HepG2 (cell line): ENCODE data around the gene SAP25. TPM values are rescaled to one million over a fixed set of nuclear protein-coding genes. Genes with fewer than 3 reads are reported as not detected.

Experiments
- AKNA ChIP-seq: sonication (generic); formaldehyde crosslinking; IDR thresholded peaks from 2 replicates; pipeline ENCODE4 v1.4.0; 2020; ENCODE audit warnings: missing genetic modification reagents, borderline replicate concordance
- HIVEP1 ChIP-seq: sonication (generic); formaldehyde crosslinking; IDR thresholded peaks from 2 replicates; pipeline ENCODE4 v1.4.0; 2020; ENCODE audit warnings: mild to moderate bottlenecking, missing genetic modification reagents
- JUNB ChIP-seq: sonication (generic); formaldehyde crosslinking; IDR thresholded peaks from 2 replicates; pipeline ENCODE4 v1.8.0; 2022; ENCODE audit warnings: missing genetic modification reagents, mild to moderate bottlenecking, borderline replicate concordance
- KDM5A ChIP-seq: fragments of 200-600 bp; sonication (generic); IDR thresholded peaks from 2 replicates; pipeline ENCODE4 v1.7.0; 2018; ENCODE audit warnings: antibody characterized with exemption, mild to moderate bottlenecking, low read length, borderline replicate concordance
- KLF16 ChIP-seq, 2 experiments: sonication (generic) in 1 of 2; formaldehyde crosslinking in 1 of 2; IDR thresholded peaks; 2 replicates each; pipeline versions ENCODE4 v1.6.1 to v1.8.0; 2016 to 2023; ENCODE audit warnings: missing genetic modification reagents in 2 of 2, missing compliant biosample characterization in 1 of 2
- MTA1 ChIP-seq: sonication (generic); formaldehyde crosslinking; IDR thresholded peaks from 2 replicates; pipeline ENCODE4 v1.4.0; 2020; ENCODE audit warnings: missing genetic modification reagents, mild to moderate bottlenecking, borderline replicate concordance
- NFE2 ChIP-seq: sonication (generic); formaldehyde crosslinking; IDR thresholded peaks from 2 replicates; pipeline ENCODE4 v1.4.0; 2020; ENCODE audit warnings: missing genetic modification reagents
- PBX2 ChIP-seq: IDR thresholded peaks from 2 replicates; pipeline ENCODE4 v1.6.1; 2016; ENCODE audit warnings: control low read depth
- TBX3 ChIP-seq: fragments of 450-650 bp; IDR thresholded peaks from 2 replicates; pipeline ENCODE4 v1.6.1; 2017; ENCODE audit warnings: antibody characterized with exemption, mild to moderate bottlenecking, inconsistent platforms, borderline replicate concordance
- TSC22D2 ChIP-seq: sonication (generic); formaldehyde crosslinking; IDR thresholded peaks from 2 replicates; pipeline ENCODE4 v1.5.1; 2020; ENCODE audit warnings: missing genetic modification reagents, mild to moderate bottlenecking, borderline replicate concordance
- ZFP36L1 ChIP-seq: sonication (generic); formaldehyde crosslinking; IDR thresholded peaks from 2 replicates; pipeline ENCODE4 v1.8.0; 2022; ENCODE audit warnings: mild to moderate bottlenecking, missing genetic modification reagents, moderate library complexity
- ZFP37 ChIP-seq: sonication (generic); formaldehyde crosslinking; IDR thresholded peaks from 2 replicates; pipeline ENCODE4 v1.4.0; 2020; ENCODE audit warnings: missing genetic modification reagents, borderline replicate concordance
- ZNF414 ChIP-seq: sonication (generic); formaldehyde crosslinking; IDR thresholded peaks from 2 replicates; pipeline ENCODE4 v1.5.0; 2020; ENCODE audit warnings: missing genetic modification reagents
- ZNF431 ChIP-seq: sonication (generic); formaldehyde crosslinking; IDR thresholded peaks from 2 replicates; pipeline ENCODE4 v1.9.0; 2022; ENCODE audit warnings: missing genetic modification reagents, low read depth, mild to moderate bottlenecking, borderline replicate concordance
- ZNF513 ChIP-seq: sonication (generic); formaldehyde crosslinking; conservative IDR thresholded peaks from 2 replicates; pipeline ENCODE4 v1.5.0; 2020; ENCODE audit warnings: missing genetic modification reagents
- ZNF547 ChIP-seq: sonication (generic); formaldehyde crosslinking; IDR thresholded peaks from 2 replicates; pipeline ENCODE4 v1.5.1; 2020; ENCODE audit warnings: mild to moderate bottlenecking, missing genetic modification reagents
- ZNF724P ChIP-seq: sonication (generic); formaldehyde crosslinking; IDR thresholded peaks from 2 replicates; pipeline ENCODE4 v1.8.0; 2022; ENCODE audit warnings: missing genetic modification reagents, borderline replicate concordance
- ZNF766 ChIP-seq: sonication (generic); formaldehyde crosslinking; IDR thresholded peaks from 2 replicates; pipeline ENCODE4 v1.5.0; 2020; ENCODE audit warnings: missing genetic modification reagents, borderline replicate concordance
- ZSCAN20 ChIP-seq: sonication (generic); formaldehyde crosslinking; IDR thresholded peaks from 2 replicates; pipeline ENCODE4 v1.4.0; 2020; ENCODE audit warnings: missing genetic modification reagents, mild to moderate bottlenecking, borderline replicate concordance
- polyA plus RNA-seq, 8 experiments: library from polyadenylated mRNA; depleted of rRNA in 3 of 8; stranded (reverse) in 7 of 8; unstranded in 1 of 8; fragments of >200 nt; fragmentation: Illumina TruSeq in 4 of 8; extraction: Trizol in 4 of 8; gene quantifications; 2 replicates each; pipeline versions ENCODE4 v1.2.1 to v1.2.3, GENCODE V29; 2011 to 2016; ENCODE audit warnings: low read depth in 4 of 8, missing spikeins in 1 of 8, mixed read lengths in 1 of 8; ENCODE audit not compliant: insufficient read depth in 1 of 8
- total RNA-seq, 5 experiments: library from RNA; depleted of rRNA; stranded (reverse); fragments of >200 nt; fragmentation: Illumina TruSeq; extraction: Trizol; gene quantifications; 2 replicates each; pipeline ENCODE4 v1.2.3, GENCODE V29; 2016; ENCODE audit warnings: low read depth in 1 of 5

SAP25 gene
- total and polyA plus RNA-seq, 2 of the 13 experiments (the other 11 are each of a cell fraction or from before 2014, with no cell fraction given): 0.15 to 0.20 TPM

- TF ChIP-seq AKNA (CRISPR knock-in tag) (0 out of 2 replicates have a peak, but pooled peaks have one; percentile 84), ZNF766 (CRISPR knock-in tag) (0 out of 2 replicates have a peak, but pooled peaks have one; percentile 17), PBX2 (CRISPR knock-in tag) (no peak; the same call in 1 of the 2 replicates), TSC22D2 (CRISPR knock-in tag) (peak; percentile 23; the same call in 1 of the 2 replicates), ZFP37 (no peak; the same call in 1 of the 2 replicates), ZNF513 (peak; percentile 88; the same call in 1 of the 2 replicates), KDM5A (no peak), ZNF414 (CRISPR knock-in tag) (no peak), ZNF431 (CRISPR knock-in tag) (peak; percentile 73; the same call in 1 of the 2 replicates), ZNF724P (no peak; the same call in 1 of the 2 replicates), ZNF547 (CRISPR knock-in tag) (no peak), NFE2 (CRISPR knock-in tag) (no peak), JUNB (CRISPR knock-in tag) (no peak; the same call in 1 of the 2 replicates), TBX3 (no peak), MTA1 (CRISPR knock-in tag) (no peak; the same call in 1 of the 2 replicates), KLF16 (CRISPR knock-in tag; IDR thresholded peaks at IDR 0.05) (peak; percentile 37 to 52; a peak in 2 of 4 replicates), HIVEP1 (CRISPR knock-in tag) (no peak), ZSCAN20 (CRISPR knock-in tag) (no peak; the same call in 1 of the 2 replicates), ZFP36L1 (peak; percentile 72; the same call in 1 of the 2 replicates)
These were observed 4.5 kb downstream of the SAP25 start (continued) for GRCh38 chr7:100568896-100569844.
